GM23248 (cell line): ENCODE results near the gene SOX13.

Experiments
- EZH2 ChIP-seq: fragments of 200-600 bp; sonication (generic); IDR thresholded peaks from 2 replicates; pipeline ENCODE4 v1.6.1; 2018; ENCODE audit warnings: antibody characterized with exemption, mild to moderate bottlenecking; ENCODE audit not compliant: insufficient read depth, poor library complexity, severe bottlenecking
- EZH2phosphoT487 ChIP-seq: fragments of 200-600 bp; sonication (generic); IDR thresholded peaks from 2 replicates; pipeline ENCODE4 v1.6.1; 2018; ENCODE audit warnings: antibody characterized with exemption, moderate library complexity, mild to moderate bottlenecking, low read depth; ENCODE audit not compliant: insufficient read depth

- TF ChIP-seq EZH2phosphoT487 (no peak), EZH2 (no peak)
These were observed 41.7 kb upstream of the SOX13 start for GRCh38 chr1:204031098-204031710.
